SU-DHL-6 (cell line): ENCODE measurements around the gene PPTC7.

Source experiments
- H2AFZ ChIP-seq: fragments of 200-600 bp; sonication (generic); 2 replicates; pipeline ENCODE4 v1.6.1; 2014; ENCODE audit warnings: low read depth, mild to moderate bottlenecking, moderate library complexity, mixed read lengths, antibody characterized with exemption, low read length; ENCODE audit not compliant: severe bottlenecking
- H3F3A ChIP-seq: fragments of 200-600 bp; shearing (Covaris generic); 2 replicates; pipeline ENCODE4 v1.6.0; 2016; ENCODE audit warnings: antibody characterized with exemption, mild to moderate bottlenecking; ENCODE audit not compliant: insufficient read depth
- H3K27ac ChIP-seq: fragments of 200-600 bp; sonication (generic); 2 replicates; pipeline ENCODE4 v1.5.1; 2016; ENCODE audit warnings: low read depth, mild to moderate bottlenecking, low read length, moderate library complexity, mixed read lengths
- H3K27me3 ChIP-seq: fragments of 200-600 bp; sonication (generic), shearing (Covaris generic); 2 replicates; pipeline ENCODE4 v1.6.0; 2014; ENCODE audit warnings: mild to moderate bottlenecking, low read length
- H3K36me3 ChIP-seq: fragments of 200-600 bp; sonication (generic); 2 replicates; pipeline ENCODE4 v1.6.1; 2014; ENCODE audit warnings: mild to moderate bottlenecking, low read length, mixed read lengths
- H3K4me2 ChIP-seq: fragments of 300-600, 200-600 bp; shearing (Covaris generic), sonication (generic); 2 replicates; pipeline ENCODE4 v1.6.0; 2014; ENCODE audit warnings: low read length, low read depth, mild to moderate bottlenecking; ENCODE audit not compliant: poor library complexity, severe bottlenecking
- H3K4me3 ChIP-seq: fragments of 200-600 bp; sonication (generic); 2 replicates; pipeline ENCODE4 v1.5.1; 2014; ENCODE audit warnings: antibody characterized with exemption, low read length, mild to moderate bottlenecking, mixed read lengths; ENCODE audit not compliant: insufficient read depth, poor library complexity, severe bottlenecking
- H3K79me2 ChIP-seq: fragments of 200-600 bp; sonication (generic); 2 replicates; pipeline ENCODE4 v1.6.1; 2014; ENCODE audit warnings: mild to moderate bottlenecking, low read length, moderate library complexity; ENCODE audit not compliant: insufficient read depth
- H3K9ac ChIP-seq: fragments of 200-600 bp; sonication (generic); 2 replicates; pipeline ENCODE4 v1.7.0; 2014; ENCODE audit warnings: mild to moderate bottlenecking, low read length
- H3K9me2 ChIP-seq: fragments of 200-600 bp; sonication (generic); replicated peaks from 2 replicates; pipeline ENCODE4 v1.6.1; 2014; ENCODE audit warnings: low read length; ENCODE audit not compliant: insufficient read depth
- H3K9me3 ChIP-seq: fragments of 200-600 bp; sonication (generic); 2 replicates; pipeline ENCODE4 v1.6.1; 2014; ENCODE audit warnings: low read length, mixed read lengths; ENCODE audit not compliant: insufficient read depth
- H4K20me1 ChIP-seq: fragments of 200-600 bp; sonication (generic); 2 replicates; pipeline ENCODE4 v1.6.1; 2014; ENCODE audit warnings: low read depth, mild to moderate bottlenecking, antibody characterized with exemption, low read length, moderate library complexity, mixed read lengths
- CTCF ChIP-seq: fragments of 200-600 bp; sonication (generic); IDR thresholded peaks from one replicate; pipeline ENCODE4 v1.5.1; 2017; ENCODE audit warnings: antibody characterized with exemption, mild to moderate bottlenecking, low read length, moderate library complexity; ENCODE audit not compliant: insufficient read depth, poor library complexity, severe bottlenecking
- EZH2phosphoT487 ChIP-seq: fragments of 200-600 bp; sonication (generic), shearing (Covaris generic); conservative IDR thresholded peaks from 2 replicates; pipeline ENCODE4 v1.6.1; 2018; ENCODE audit warnings: mild to moderate bottlenecking, antibody characterized with exemption, low read length, moderate library complexity, mixed read lengths

The PPTC7 gene

GRCh38 chr12:110583137-110584059, at the start of gene PPTC7:
Gene PPTC7 (minus strand): TSS chr12:110583318. CDS start chr12:110583031, 287 bp downstream.
- Histone ChIP-seq H3K36me3 (no peaks in the 10 kb centered on the region), H3K27ac (peak within 1 kb of the TSS; percentile 51), H4K20me1 (peaks cover 4% of the 10 kb centered on the region; the same call in 1 of the 2 replicates), H3K27me3 (no peaks in the 10 kb centered on the region), H3K9me3 (no peaks in the 10 kb centered on the region), H3K79me2 (peaks cover 45% of the 10 kb centered on the region), H3K4me3 (peak within 1 kb of the TSS; percentile 87), H2AFZ (peak within 1 kb of the TSS; percentile 79), H3K9me2 (no peaks in the 10 kb centered on the region), H3K4me2 (peak within 1 kb of the TSS; percentile 83), H3K9ac (peak within 1 kb of the TSS; percentile 87), H3F3A (peaks cover 9% of the 10 kb centered on the region; the same call in 1 of the 2 replicates)
- TF ChIP-seq CTCF (no peak), EZH2phosphoT487 (no peak)

GRCh38 chr12:110627500-110628195, 44.5 kb upstream of the PPTC7 start:
- H3K36me3 ChIP-seq, result no peaks in the 10 kb centered on the region
- no peaks in the 10 kb centered on the region for H3K9me3 ChIP-seq
- H3K9me2 ChIP-seq, result no peaks in the 10 kb centered on the region
- peak overlapping the region; percentile 50 for H3K4me3 ChIP-seq
- peak overlapping the region; percentile 62 for H3K9ac ChIP-seq
- no peaks in the 10 kb centered on the region for H3K79me2 ChIP-seq
- H3K4me2 ChIP-seq, result peak overlapping the region; percentile 86
- H3K27ac ChIP-seq, result peak overlapping the region; percentile 90
- no peaks in the 10 kb centered on the region for H3K27me3 ChIP-seq
- peak overlapping the region; percentile 58 for H2AFZ ChIP-seq
- no peaks in the 10 kb centered on the region for H4K20me1 ChIP-seq
- TF ChIP-seq EZH2phosphoT487, result no peak
- no peak for TF ChIP-seq CTCF
- peaks cover 61% of the 10 kb centered on the region for H3F3A ChIP-seq

GRCh38 chr12:110622582-110622981, 39.5 kb upstream of the PPTC7 start:
- Histone ChIP-seq H3K9ac (no peak overlapping the region), H4K20me1 (no peaks in the 10 kb centered on the region), H3F3A (peaks cover 51% of the 10 kb centered on the region), H2AFZ (no peak overlapping the region), H3K4me2 (no peak overlapping the region), H3K27ac (no peak overlapping the region), H3K9me2 (no peaks in the 10 kb centered on the region), H3K79me2 (no peaks in the 10 kb centered on the region), H3K9me3 (no peaks in the 10 kb centered on the region), H3K27me3 (no peaks in the 10 kb centered on the region), H3K4me3 (no peak overlapping the region), H3K36me3 (no peaks in the 10 kb centered on the region)
- TF ChIP-seq EZH2phosphoT487 (no peak), CTCF (no peak)
